ENCODE measurements around the gene IZUMO1R.
"Not testable (repeated sequence)": the region's sequence is repeated elsewhere in the genome, so short reads cannot be mapped to it uniquely, and the experiment has no call there.

IZUMO1R gene

GRCh38 chr11:94350850-94351563 is 46.6 kb downstream of the IZUMO1R start:
- H3K36me3 Mint-ChIP-seq; H3K27ac Mint-ChIP-seq; H3K9me3 Mint-ChIP-seq; ATAC-seq; DNase-seq (ENCODE audit: low spot score in 2 of 2); H3K4me1 Mint-ChIP-seq; H3K4me3 Mint-ChIP-seq: not testable (repeated sequence)
